ENCODE results near the gene ZBTB39. TPM values are rescaled to one million over a fixed set of nuclear protein-coding genes. Genes with fewer than 3 reads are reported as not detected.

ZBTB39 gene
- total RNA-seq, 1 experiment from 2014 or later, result 5.2 TPM

Other genes with a start within 250 kb of the ZBTB39 start
- gene HSD17B6, start 243.2 kb downstream of the ZBTB39 start, total RNA-seq (2022), result 0.37 and 1.3 TPM in 2 replicates
- gene SDR9C7, start 72.1 kb downstream of the ZBTB39 start, total RNA-seq (2022), result not detected in 2 replicates
- gene RDH16, start 48.9 kb downstream of the ZBTB39 start, total RNA-seq (2022), result 0.10 and 0.16 TPM in 2 replicates
- not detected in 2 replicates for gene TAC3, start 10.0 kb upstream of the ZBTB39 start, total RNA-seq (2022)
- gene MYO1A, start 43.6 kb upstream of the ZBTB39 start, total RNA-seq (2022), result 0.12 and 0.42 TPM in 2 replicates
- gene NEMP1, start 72.2 kb upstream of the ZBTB39 start, total RNA-seq (2022), result 17.5 and 22.5 TPM in 2 replicates
- 25.8 and 30.6 TPM in 2 replicates for gene NAB2, start 82.6 kb upstream of the ZBTB39 start, total RNA-seq (2022)
- gene STAT6, start 104.8 kb upstream of the ZBTB39 start, total RNA-seq (2022), result 99.7 and 122 TPM in 2 replicates
- 18.9 and 25.3 TPM in 2 replicates for gene LRP1, start 121.9 kb upstream of the ZBTB39 start, total RNA-seq (2022)
- not detected in 2 replicates for gene LRP1-AS, start 141.1 kb upstream of the ZBTB39 start, total RNA-seq (2022)
- 2.2 and 2.8 TPM in 2 replicates for gene NXPH4, start 210.2 kb upstream of the ZBTB39 start, total RNA-seq (2022)
- 375 and 421 TPM in 2 replicates for gene SHMT2, start 223.2 kb upstream of the ZBTB39 start, total RNA-seq (2022)
- gene STAC3, start 244.6 kb upstream of the ZBTB39 start, total RNA-seq (2022), result 2.5 and 2.8 TPM in 2 replicates

Data from MCF 10A (cell line).